Aorta (tissue), 5 donors: ENCODE data around the gene USP3. TPM values are rescaled to one million over a fixed set of nuclear protein-coding genes. Genes with fewer than 3 reads are reported as not detected.

Experiments used
- ATAC-seq: fragments of 200-7000 bp; cut with Tn5 transposase; one replicate; pipeline ENCODE4 v1.9.1; 2022; ENCODE audit warnings: moderate library complexity; ENCODE audit not compliant: low FRiP score
- DNase-seq, 2 donors: peaks; one replicate each; pipeline ENCODE4 v3.0.0-alpha.2; 2020
- H3K27ac ChIP-seq, 2 donors: one replicate each; pipeline ENCODE4 v1.5.1; 2013; ENCODE audit warnings: low read length in 2 of 2, mild to moderate bottlenecking in 2 of 2, moderate library complexity in 2 of 2, control low read depth in 1 of 2, inconsistent platforms in 1 of 2, low read depth in 1 of 2
- H3K27me3 ChIP-seq, 2 donors: one replicate each; pipeline ENCODE4 v1.6.1; 2013; ENCODE audit warnings: control low read depth in 1 of 2, low read length in 1 of 2, mild to moderate bottlenecking in 1 of 2, moderate library complexity in 1 of 2; ENCODE audit not compliant: insufficient read depth in 2 of 2, control insufficient read depth in 1 of 2
- H3K36me3 ChIP-seq, 2 donors: one replicate each; pipeline ENCODE4 v1.6.1; 2013; ENCODE audit warnings: control low read depth in 1 of 2, low read length in 1 of 2, mild to moderate bottlenecking in 1 of 2; ENCODE audit not compliant: insufficient read depth in 2 of 2, control insufficient read depth in 1 of 2
- H3K4me1 ChIP-seq, 2 donors: one replicate each; pipeline ENCODE4 v1.6.1; 2013; ENCODE audit warnings: low read length in 2 of 2, control low read depth in 1 of 2, mild to moderate bottlenecking in 1 of 2, moderate library complexity in 1 of 2; ENCODE audit not compliant: insufficient read depth in 2 of 2, control insufficient read depth in 1 of 2
- H3K4me3 ChIP-seq, 2 donors: one replicate each; pipeline ENCODE4 v1.5.1; 2013; ENCODE audit warnings: low read length in 2 of 2, control low read depth in 1 of 2, mild to moderate bottlenecking in 1 of 2
- H3K9me3 ChIP-seq: one replicate; pipeline ENCODE4 v1.6.1; 2013; ENCODE audit warnings: mild to moderate bottlenecking, low read length; ENCODE audit not compliant: control insufficient read depth
- WGBS, 2 donors: extraction: QIAGEN DNeasy Blood & Tissue Kit; methylation state at CpG; one replicate each; pipeline ENCODE4 v1.1.7; 2013; 5-methylcytosine and 5-hydroxymethylcytosine counted together
- intact Hi-C, 2 donors: fragments of 100-400 bp; cut with DNase I; formaldehyde crosslinking; loops; one replicate each; pipeline versions ENCODE4 v1.14.2 to v1.15.0; 2022
- polyA plus RNA-seq, 2 donors: library from polyadenylated mRNA; stranded (reverse); fragments of 200-250 nt; gene quantifications; one replicate each; pipeline ENCODE4 v1.2.3, GENCODE V29; 2013
- total RNA-seq, 2 donors: library from RNA; stranded (reverse); fragmentation: NEBNext Ultra II Directional; extraction: Animal tissue kit (Norgen Biotek cat#: 25700); gene quantifications; one replicate each; pipeline ENCODE4 v1.2.1, GENCODE V29; 2021
- donor health status: healthy with polysubstance abuse.
- donor health status: Bipolar disorder and iron deficiency.
- donor health status: DM: no; HTN: no; CAD: no.
- donor health status: DM: no; HTN: no; CAD: no.
- donor health status: DM: yes; HTN: yes; CAD: no.

The USP3 gene
- total and polyA plus RNA-seq, 4 donors, result 16.3 to 60.0 (median 37.9) TPM

- no peak for ATAC-seq
- H3K4me1 ChIP-seq, result no peaks in the 10 kb centered on the region
- peaks cover 0 to 2% of the 10 kb centered on the region in 2 donors for H3K36me3 ChIP-seq
- intact Hi-C loops, result no loop called here
- peak overlapping the region in 1 of 2 donors; percentile 7 for H3K27ac ChIP-seq
- no peak for DNase-seq
- no peaks in the 10 kb centered on the region for H3K9me3 ChIP-seq
- H3K4me3 ChIP-seq, result no peak overlapping the region
- 56 to 61% methylated on average over 4 of the region's 4 CpGs for WGBS, 2 donors
- no peaks in the 10 kb centered on the region for H3K27me3 ChIP-seq
These were observed 99.1 kb downstream of the USP3 start for GRCh38 chr15:63603516-63603915.

- H3K4me1 ChIP-seq, result no peaks in the 10 kb centered on the region
- 94 to 100% methylated on average over 2 of the region's 2 CpGs for WGBS, 2 donors
- intact Hi-C loops, result no loop called here
- H3K36me3 ChIP-seq, result peaks cover 0 to 2% of the 10 kb centered on the region in 2 donors
- ATAC-seq (no peak), DNase-seq (no peak)
- no peaks in the 10 kb centered on the region for H3K27me3 ChIP-seq
- H3K27ac ChIP-seq, result no peak overlapping the region
- H3K4me3 ChIP-seq, result no peak overlapping the region
- H3K9me3 ChIP-seq, result no peaks in the 10 kb centered on the region
These were observed 99.9 kb downstream of the USP3 start for GRCh38 chr15:63604281-63604680.

- 83 to 86% methylated on average over 3 of the region's 3 CpGs for WGBS, 2 donors
- DNase-seq (no peak), ATAC-seq (no peak)
- Histone ChIP-seq H3K27ac (peak overlapping the region in 1 of 2 donors; percentile 3), H3K9me3 (no peaks in the 10 kb centered on the region), H3K36me3 (peaks cover 0 to 2% of the 10 kb centered on the region in 2 donors), H3K4me3 (no peak overlapping the region), H3K4me1 (no peaks in the 10 kb centered on the region), H3K27me3 (no peaks in the 10 kb centered on the region)
- intact Hi-C loops, result no loop called here
These were observed 100.6 kb downstream of the USP3 start for GRCh38 chr15:63605036-63605435.

- DNase-seq, result no peak
- H3K27me3 ChIP-seq, result no peaks in the 10 kb centered on the region
- intact Hi-C loops, result no loop called here
- ATAC-seq, result no peak
- H3K4me1 ChIP-seq, result no peaks in the 10 kb centered on the region
- no peak overlapping the region for H3K4me3 ChIP-seq
- H3K27ac ChIP-seq, result no peak overlapping the region
- no peaks in the 10 kb centered on the region for H3K9me3 ChIP-seq
- WGBS, 2 donors, result 66 to 69% methylated on average over 7 of the region's 7 CpGs
- peaks cover 0 to 2% of the 10 kb centered on the region in 2 donors for H3K36me3 ChIP-seq
These were observed 101.4 kb downstream of the USP3 start for GRCh38 chr15:63605816-63606215.

GRCh38 chr15:63606308-63606707 lies 101.9 kb downstream of the USP3 start:
- Histone ChIP-seq H3K27me3 (no peaks in the 10 kb centered on the region), H3K4me1 (no peaks in the 10 kb centered on the region), H3K36me3 (peaks cover 0 to 2% of the 10 kb centered on the region in 2 donors), H3K9me3 (no peaks in the 10 kb centered on the region), H3K4me3 (no peak overlapping the region), H3K27ac (no peak overlapping the region)
- intact Hi-C loops, result no loop called here
- 48 to 54% methylated on average over 2 of the region's 2 CpGs for WGBS, 2 donors
- DNase-seq (no peak), ATAC-seq (no peak)

GRCh38 chr15:63608989-63609388 lies 104.6 kb downstream of the USP3 start:
- Histone ChIP-seq H3K27ac (no peak overlapping the region), H3K36me3 (peaks cover 0 to 5% of the 10 kb centered on the region in 2 donors), H3K4me1 (no peaks in the 10 kb centered on the region), H3K27me3 (no peaks in the 10 kb centered on the region), H3K9me3 (no peaks in the 10 kb centered on the region), H3K4me3 (no peak overlapping the region)
- ATAC-seq (no peak), DNase-seq (no peak)
- intact Hi-C loops, result no loop called here
- WGBS, 2 donors, result 92% methylated on average over 15 of the region's 15 CpGs

- Histone ChIP-seq H3K9me3 (no peaks in the 10 kb centered on the region), H3K27me3 (no peaks in the 10 kb centered on the region), H3K27ac (no peak overlapping the region), H3K36me3 (peaks cover 0 to 5% of the 10 kb centered on the region in 2 donors), H3K4me1 (no peaks in the 10 kb centered on the region), H3K4me3 (no peak overlapping the region)
- DNase-seq (no peak), ATAC-seq (no peak)
- WGBS, 2 donors, result 87 to 92% methylated on average over 6 of the region's 6 CpGs
- intact Hi-C loops, result no loop called here
These were observed 105.1 kb downstream of the USP3 start for GRCh38 chr15:63609448-63609847.

- peak; percentile 82 for ATAC-seq
- Histone ChIP-seq H3K4me3 (no peak overlapping the region), H3K27ac (peak overlapping the region; percentile 9 to 31), H3K36me3 (peaks cover 0 to 8% of the 10 kb centered on the region in 2 donors), H3K27me3 (no peaks in the 10 kb centered on the region), H3K4me1 (no peaks in the 10 kb centered on the region), H3K9me3 (no peaks in the 10 kb centered on the region)
- intact Hi-C loops, result loop anchor here in 1 of 2 donors (5.0 kb wide), 1 partner anchor 457 kb away; no protein-coding TSS in a partner anchor
- WGBS, 2 donors, result 0 to 1% methylated on average over 6 of the region's 6 CpGs
- DNase-seq, result peak; percentile 78 to 81
These were observed 105.9 kb downstream of the USP3 start for GRCh38 chr15:63610209-63610841.

- intact Hi-C loops, result loop anchor here in 1 of 2 donors (5.0 kb wide), 1 partner anchor 456 kb away; no protein-coding TSS in a partner anchor
- WGBS, 2 donors, result 51 to 57% methylated on average over 3 of the region's 3 CpGs
- ATAC-seq, result no peak
- no peaks in the 10 kb centered on the region for H3K9me3 ChIP-seq
- H3K4me1 ChIP-seq, result no peaks in the 10 kb centered on the region
- peaks cover 0 to 8% of the 10 kb centered on the region in 2 donors for H3K36me3 ChIP-seq
- DNase-seq, result no peak
- no peak overlapping the region for H3K4me3 ChIP-seq
- peak overlapping the region; percentile 9 to 31 for H3K27ac ChIP-seq
- no peaks in the 10 kb centered on the region for H3K27me3 ChIP-seq
These were observed 106.8 kb downstream of the USP3 start for GRCh38 chr15:63611177-63611576.
